ENCODE results near the gene SYTL5. TPM values are rescaled to one million over a fixed set of nuclear protein-coding genes. Genes with fewer than 3 reads are reported as not detected.

The SYTL5 gene
- total RNA-seq, 3 donors from 2014 or later, result 0.80 to 10.0 (median 3.9) TPM

DNA sequence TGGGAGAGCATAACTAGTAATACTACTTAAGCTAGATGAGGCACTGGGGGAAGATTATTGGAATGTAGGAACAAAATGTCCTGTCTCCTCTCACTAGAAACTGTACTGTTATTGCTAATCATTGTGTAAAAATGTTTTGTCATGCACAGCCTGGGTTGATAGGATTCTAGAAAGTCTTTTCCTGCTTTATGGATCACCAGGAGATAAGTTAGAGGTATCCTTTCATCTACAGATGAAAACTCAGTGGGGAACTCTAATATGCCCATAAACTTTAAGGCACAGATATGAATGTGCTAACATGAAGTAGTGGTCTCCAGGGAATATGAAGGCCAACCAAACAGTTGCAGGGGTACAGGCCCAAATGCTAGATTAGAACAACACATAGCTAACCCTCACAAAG, 156.8 kb downstream of the SYTL5 start:
- H3K9me3 ChIP-seq, result no peaks in the 10 kb centered on the region
- no peaks in the 10 kb centered on the region for H3K4me1 ChIP-seq
- TF ChIP-seq POLR2AphosphoS5 (IDR thresholded peaks at IDR 0.05), result no peak
- no peak for TF ChIP-seq POLR2A (IDR thresholded peaks at IDR 0.05)
- no peak for TF ChIP-seq CTCF (IDR thresholded peaks at IDR 0.05)
- DNase-seq (ENCODE audit: low spot score in 2 of 2), result no peak
- H3K36me3 ChIP-seq, result no peaks in the 10 kb centered on the region
- H3K27ac ChIP-seq, result no peak overlapping the region
- intact Hi-C loops (cut with DNase I; ENCODE audit: low total_unique reads), result no loop called here
- peaks cover 0 to 54% of the 10 kb centered on the region in 2 donors for H3K27me3 ChIP-seq
- no peak overlapping the region for H3K4me3 ChIP-seq

GRCh38 chrX:38165023-38165422, 158.7 kb downstream of the SYTL5 start:
- no peak for DNase-seq (ENCODE audit: low spot score in 2 of 2)
- Histone ChIP-seq H3K9me3 (no peaks in the 10 kb centered on the region), H3K27me3 (peaks cover 0 to 46% of the 10 kb centered on the region in 2 donors), H3K4me3 (no peak overlapping the region), H3K4me1 (no peaks in the 10 kb centered on the region), H3K27ac (no peak overlapping the region), H3K36me3 (no peaks in the 10 kb centered on the region)
- intact Hi-C loops (cut with DNase I; ENCODE audit: low total_unique reads), result no loop called here
- TF ChIP-seq POLR2AphosphoS5 (IDR thresholded peaks at IDR 0.05), result no peak
- TF ChIP-seq CTCF (IDR thresholded peaks at IDR 0.05), result no peak
- TF ChIP-seq POLR2A (IDR thresholded peaks at IDR 0.05), result no peak

- Histone ChIP-seq H3K4me3 (no peak overlapping the region), H3K27ac (no peak overlapping the region), H3K36me3 (no peaks in the 10 kb centered on the region), H3K9me3 (no peaks in the 10 kb centered on the region), H3K4me1 (no peaks in the 10 kb centered on the region), H3K27me3 (peaks cover 0 to 43% of the 10 kb centered on the region in 2 donors)
- TF ChIP-seq CTCF (IDR thresholded peaks at IDR 0.05) (peak in 2 of 3 donors; percentile 31 to 49), POLR2A (IDR thresholded peaks at IDR 0.05) (no peak)
- intact Hi-C loops (cut with DNase I; ENCODE audit: low total_unique reads), result no loop called here
- no peak for DNase-seq (ENCODE audit: low spot score in 2 of 2)
Observed at GRCh38 chrX:38166478-38167083, 160.2 kb downstream of the SYTL5 start.

DNA sequence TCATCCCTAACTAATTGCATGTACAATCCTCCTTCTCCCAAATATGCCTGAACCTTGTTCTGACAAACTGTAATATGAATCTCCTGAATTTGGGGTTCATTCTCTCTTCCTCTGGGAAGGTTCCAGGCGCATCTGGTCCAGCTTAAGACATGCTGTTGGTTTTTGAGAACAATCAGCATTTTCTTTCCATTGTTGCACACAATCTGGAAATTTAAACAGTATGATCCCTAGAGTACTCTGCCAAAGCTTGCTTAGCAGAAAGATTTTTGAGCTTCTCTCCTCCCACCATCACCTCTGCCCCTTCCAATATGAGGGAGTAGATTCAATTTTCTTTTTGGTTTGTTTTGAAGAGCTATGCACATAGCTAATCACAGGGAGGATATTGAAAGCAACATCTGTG, 164.2 kb downstream of the SYTL5 start:
- DNase-seq (ENCODE audit: low spot score in 2 of 2), result no peak
- TF ChIP-seq POLR2AphosphoS5 (IDR thresholded peaks at IDR 0.05), result no peak
- no peak for TF ChIP-seq CTCF (IDR thresholded peaks at IDR 0.05)
- TF ChIP-seq POLR2A (IDR thresholded peaks at IDR 0.05), result no peak
- no peaks in the 10 kb centered on the region for H3K36me3 ChIP-seq
- no peaks in the 10 kb centered on the region for H3K9me3 ChIP-seq
- no peak overlapping the region for H3K4me3 ChIP-seq
- H3K27ac ChIP-seq, result peak overlapping the region in 1 of 2 donors; percentile 17
- no peaks in the 10 kb centered on the region for H3K4me1 ChIP-seq
- H3K27me3 ChIP-seq, result peaks cover 0 to 34% of the 10 kb centered on the region in 2 donors
- intact Hi-C loops (cut with DNase I; ENCODE audit: low total_unique reads), result no loop called here

DNA sequence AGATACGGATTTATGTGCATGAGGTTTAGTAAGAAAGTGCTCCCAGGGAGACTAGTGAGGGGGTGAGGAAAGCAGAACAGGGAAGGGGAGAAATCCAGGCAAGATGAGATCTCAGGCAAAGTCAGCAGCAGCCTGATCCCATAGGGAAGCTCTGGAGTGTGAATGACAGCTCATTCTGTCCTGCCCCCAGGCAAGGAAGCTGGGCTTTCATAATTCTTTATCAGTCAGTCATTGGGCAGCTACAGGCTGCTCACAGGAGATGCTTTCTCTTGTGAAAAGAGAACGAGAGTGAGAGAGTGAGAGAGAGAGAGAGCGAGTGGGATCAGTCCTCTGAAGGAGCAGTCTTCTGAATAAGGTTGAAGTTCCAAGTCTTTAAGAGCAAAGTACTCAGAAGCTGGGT, 166.2 kb downstream of the SYTL5 start:
- Histone ChIP-seq H3K36me3 (no peaks in the 10 kb centered on the region), H3K27ac (no peak overlapping the region), H3K27me3 (peaks cover 0 to 45% of the 10 kb centered on the region in 2 donors), H3K9me3 (no peaks in the 10 kb centered on the region), H3K4me1 (no peaks in the 10 kb centered on the region), H3K4me3 (no peak overlapping the region)
- DNase-seq (ENCODE audit: low spot score in 2 of 2), result no peak
- no peak for TF ChIP-seq CTCF (IDR thresholded peaks at IDR 0.05)
- no peak for TF ChIP-seq POLR2AphosphoS5 (IDR thresholded peaks at IDR 0.05)
- intact Hi-C loops (cut with DNase I; ENCODE audit: low total_unique reads), result no loop called here
